GM21360 (cell line): ENCODE results near the gene RSPH6A.
A peak's percentile ranks its signal among the peaks of the same experiment; 100 is the strongest.
"Not testable (repeated sequence)": the region's sequence is repeated elsewhere in the genome, so short reads cannot be mapped to it uniquely, and the experiment has no call there.

Experiments
- ATAC-seq: cut with Tn5 transposase; IDR thresholded peaks from one replicate; pipeline ENCODE4 v1.9.1; 2021; ENCODE audit warnings: mild to moderate bottlenecking, moderate library complexity; ENCODE audit not compliant: unreplicated experiment

The RSPH6A gene

DNA sequence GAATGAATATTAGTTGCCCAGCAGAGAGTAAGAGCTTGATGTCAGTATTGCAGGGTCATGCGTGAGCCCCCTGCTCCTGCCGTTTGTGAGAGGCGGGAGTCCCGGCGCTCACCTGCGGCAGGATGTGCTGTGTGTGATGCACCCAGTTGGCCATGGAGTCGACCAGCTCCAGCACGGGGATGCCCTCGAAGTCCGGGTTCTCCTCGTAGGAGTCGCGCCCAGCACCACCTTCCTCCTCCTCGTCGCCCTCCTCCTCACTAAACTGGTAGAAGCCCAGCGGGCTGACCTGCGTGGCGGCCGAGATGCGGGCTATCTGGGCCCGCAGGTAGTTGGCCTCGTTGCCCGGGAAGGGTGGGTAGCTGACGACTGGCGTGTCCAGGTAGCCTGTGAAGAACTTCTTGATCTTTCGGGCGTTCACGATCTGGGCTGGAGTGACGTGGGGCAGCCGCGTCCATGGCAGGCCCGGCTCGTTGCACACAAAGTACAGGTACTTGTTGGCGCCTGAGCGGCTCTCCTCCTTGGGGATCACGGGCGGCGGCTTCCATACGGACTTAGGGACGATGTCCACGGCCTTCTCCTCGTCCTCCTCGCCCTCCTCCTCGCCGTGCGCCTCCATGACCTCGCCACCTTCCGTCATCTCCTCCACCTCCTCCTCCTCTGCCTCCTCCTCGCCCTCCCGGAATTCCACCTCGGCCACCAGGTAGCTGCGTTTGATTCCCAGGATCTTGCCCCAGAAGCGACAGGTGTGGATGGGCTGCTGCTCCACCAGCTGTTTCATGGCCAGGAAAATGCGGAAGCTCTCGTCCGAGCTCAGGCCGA, 10.8 kb downstream of the RSPH6A start:
- ATAC-seq: no peak

DNA sequence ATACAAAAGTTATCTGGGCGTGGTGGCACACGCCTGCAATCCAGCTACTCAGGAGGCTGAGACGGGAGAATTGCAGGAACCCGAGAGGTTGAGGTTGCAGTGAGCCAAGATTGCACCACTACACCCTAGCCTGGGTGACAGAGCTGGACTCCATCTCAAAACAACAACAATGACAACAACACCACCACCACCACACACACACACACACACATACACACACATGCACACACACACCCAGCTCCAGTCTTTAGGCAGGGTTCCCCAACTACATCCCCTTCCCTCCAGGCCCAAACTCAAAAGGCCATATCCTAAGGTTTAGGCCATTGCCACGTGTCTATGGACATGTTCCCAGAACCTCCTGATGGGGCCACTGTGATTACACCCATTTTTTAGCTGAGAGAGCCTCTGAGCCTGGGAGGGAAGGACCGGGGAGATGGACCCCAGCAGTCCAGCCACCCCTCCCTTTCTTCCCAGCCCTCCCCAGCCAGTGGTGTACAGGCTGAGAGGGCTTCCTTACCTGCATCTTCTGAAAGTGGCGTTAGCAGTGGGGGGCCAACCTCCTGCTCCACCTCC, 13.4 kb downstream of the RSPH6A start:
- ATAC-seq: no peak

DNA sequence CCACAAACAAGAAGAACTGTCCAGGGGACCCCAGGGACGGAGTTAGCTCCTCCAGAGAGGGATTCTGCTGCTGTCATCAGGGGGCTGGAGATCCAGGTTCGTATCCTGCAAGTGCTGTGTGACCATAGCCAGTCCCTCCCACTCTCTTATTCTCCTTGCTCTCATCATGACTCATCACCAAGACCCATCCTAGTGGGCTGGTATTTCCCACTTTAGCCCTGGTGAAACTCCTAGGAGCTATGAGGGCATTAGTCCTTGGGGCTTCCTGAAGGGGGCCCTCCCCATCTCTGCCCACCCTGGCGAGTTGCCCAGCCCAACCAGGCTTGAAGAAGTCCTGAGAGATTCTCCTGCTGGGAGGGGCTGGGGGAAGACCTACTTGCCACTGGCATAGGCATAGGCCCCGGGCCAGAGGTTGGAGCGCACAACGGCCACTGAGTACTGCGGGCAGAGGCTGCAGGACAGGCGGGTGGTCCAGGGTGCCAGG, 15.0 kb downstream of the RSPH6A start:
- no peak for ATAC-seq

DNA sequence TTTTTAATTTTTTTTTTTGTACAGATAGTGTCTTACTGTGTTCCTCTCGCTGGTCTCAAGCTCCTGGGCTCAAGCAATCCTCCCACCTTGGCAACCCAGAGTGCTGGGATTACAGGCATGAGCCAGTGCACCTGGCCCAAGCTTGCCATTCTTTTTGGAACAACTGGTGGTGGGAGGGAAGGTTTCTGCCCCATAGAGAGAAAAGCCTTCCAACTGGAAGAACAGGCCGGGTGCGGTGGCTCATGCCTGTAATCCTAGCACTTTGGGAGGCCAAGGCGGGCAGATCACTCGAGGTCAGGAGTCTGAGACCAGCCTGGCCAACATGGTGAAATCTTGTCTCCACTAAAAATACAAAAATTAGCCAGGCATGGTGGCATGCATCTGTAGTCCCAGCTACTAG, 15.6 kb downstream of the RSPH6A start:
- ATAC-seq: not testable (repeated sequence)

DNA sequence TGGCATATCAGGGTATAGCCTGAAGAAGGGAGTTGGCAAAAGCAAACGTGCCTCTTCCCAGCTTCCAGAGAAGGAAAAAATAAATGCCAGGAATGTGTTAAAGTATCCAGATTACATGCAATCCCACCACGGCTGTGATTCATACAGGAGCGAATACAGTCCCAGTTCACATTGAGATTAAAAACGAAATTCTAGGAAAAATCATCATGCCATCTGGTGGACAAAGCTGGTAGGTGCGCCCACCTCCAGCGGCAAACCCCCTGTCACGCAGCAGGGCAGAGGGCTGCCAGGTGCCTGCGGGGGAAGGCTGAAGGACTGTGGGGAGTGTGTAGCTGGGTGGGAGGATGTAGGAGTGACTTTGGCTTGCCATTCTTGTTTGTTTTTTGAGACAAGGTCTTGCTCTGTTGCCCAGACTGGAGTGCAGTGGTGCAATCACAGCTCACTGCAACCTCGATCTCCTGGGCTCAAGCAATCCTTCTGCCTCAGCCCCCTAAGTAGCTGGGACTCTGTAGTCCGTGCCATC, 16.1 kb downstream of the RSPH6A start:
- no peak for ATAC-seq

DNA sequence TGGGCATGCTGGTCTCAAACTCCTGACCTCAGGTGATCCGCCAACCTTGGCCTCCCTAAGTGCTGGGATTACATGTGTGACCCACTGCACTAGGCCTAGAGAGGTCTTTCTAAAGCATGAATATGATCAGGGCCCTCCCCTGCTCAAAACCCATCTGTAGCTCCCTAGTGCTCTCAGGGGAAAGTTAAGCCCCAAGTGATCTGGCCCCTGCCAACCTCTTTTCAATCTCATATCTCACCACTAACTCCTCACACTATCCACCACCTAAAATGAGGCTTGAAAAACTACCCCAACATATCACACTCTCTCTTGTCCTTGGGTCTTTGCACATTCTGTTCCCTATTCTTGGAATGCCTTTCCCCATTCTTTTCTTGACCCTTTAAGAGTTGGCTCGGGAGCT, 20.5 kb downstream of the RSPH6A start:
- ATAC-seq: no peak

DNA sequence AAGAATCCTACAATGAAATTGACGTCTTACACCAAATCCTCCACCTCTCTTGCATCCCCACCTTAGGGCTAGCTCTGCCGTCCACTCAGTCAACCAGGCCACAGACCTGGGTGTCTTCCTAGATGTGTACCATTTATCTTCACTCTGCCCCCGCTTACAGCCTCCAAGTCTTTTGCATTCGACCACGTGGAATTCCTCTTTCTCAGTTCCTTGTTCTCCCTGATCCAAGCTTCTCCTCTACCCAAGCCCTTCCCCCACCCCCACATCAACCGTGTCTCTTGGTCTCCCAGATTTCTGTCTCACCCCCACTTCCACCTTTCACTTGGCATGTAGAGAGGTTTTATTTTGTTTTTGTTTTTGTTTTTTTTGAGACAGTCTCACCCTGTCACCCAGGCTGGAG, 21.2 kb downstream of the RSPH6A start:
- no peak for ATAC-seq

DNA sequence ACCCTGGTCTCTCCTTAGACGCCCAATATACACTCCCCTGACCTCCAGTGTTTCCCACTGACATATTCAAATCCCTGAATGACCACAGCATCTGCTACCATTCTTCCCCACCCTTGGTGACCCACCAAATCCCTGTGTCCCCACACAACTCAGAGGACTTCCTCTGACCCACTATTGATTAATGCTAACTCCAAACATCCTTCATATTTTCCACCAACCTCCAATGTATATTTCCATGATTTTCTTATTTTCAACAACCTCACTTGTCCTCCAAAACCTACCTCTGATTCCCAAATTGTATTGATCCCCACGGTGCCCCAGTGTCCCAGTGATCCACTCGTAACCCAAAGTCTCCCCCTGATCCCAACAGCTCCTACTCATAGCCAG, 21.9 kb downstream of the RSPH6A start:
- ATAC-seq: peak; percentile 10

DNA sequence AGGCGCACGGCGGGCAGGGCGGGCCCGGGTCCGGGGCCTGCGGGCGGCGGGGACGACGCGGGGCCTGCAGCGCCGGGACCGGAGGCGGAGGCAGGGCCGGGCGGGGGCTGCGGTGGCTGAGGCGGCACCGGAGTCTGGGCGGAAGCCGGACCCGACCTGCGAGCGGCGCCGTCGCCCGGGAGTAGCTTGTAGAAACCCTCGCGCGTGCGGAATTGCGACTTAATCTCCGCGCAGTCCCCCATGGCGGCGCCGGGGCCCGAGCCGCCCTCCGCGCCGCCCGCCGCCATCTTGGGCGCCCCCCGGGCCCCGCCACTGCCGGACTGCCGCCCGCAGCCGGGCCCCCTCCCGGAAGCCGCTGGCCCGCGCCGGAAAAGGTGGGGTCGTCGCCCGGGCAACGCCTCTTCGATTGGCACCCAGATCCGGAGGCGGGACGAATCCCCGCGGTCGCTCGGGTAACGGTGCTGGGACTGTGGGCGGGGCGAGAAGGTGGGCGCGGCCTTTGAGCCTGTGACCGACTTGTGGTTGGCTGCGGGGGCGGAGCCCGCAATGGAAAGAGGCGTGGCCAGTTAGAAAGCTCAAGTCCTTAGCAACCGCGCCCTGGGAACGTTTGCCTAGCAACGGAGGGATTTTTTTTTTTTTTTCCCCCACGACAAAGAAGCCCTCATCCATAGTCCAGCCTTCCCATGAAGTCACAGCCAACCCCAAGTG, 22.5 kb downstream of the RSPH6A start, which contains the start of gene DMWD:
Gene DMWD (minus strand): TSS at position 376 of the 708 bp plus-strand sequence. CDS start 89 bp downstream, at position 287.
- peak; percentile 86 for ATAC-seq

DNA sequence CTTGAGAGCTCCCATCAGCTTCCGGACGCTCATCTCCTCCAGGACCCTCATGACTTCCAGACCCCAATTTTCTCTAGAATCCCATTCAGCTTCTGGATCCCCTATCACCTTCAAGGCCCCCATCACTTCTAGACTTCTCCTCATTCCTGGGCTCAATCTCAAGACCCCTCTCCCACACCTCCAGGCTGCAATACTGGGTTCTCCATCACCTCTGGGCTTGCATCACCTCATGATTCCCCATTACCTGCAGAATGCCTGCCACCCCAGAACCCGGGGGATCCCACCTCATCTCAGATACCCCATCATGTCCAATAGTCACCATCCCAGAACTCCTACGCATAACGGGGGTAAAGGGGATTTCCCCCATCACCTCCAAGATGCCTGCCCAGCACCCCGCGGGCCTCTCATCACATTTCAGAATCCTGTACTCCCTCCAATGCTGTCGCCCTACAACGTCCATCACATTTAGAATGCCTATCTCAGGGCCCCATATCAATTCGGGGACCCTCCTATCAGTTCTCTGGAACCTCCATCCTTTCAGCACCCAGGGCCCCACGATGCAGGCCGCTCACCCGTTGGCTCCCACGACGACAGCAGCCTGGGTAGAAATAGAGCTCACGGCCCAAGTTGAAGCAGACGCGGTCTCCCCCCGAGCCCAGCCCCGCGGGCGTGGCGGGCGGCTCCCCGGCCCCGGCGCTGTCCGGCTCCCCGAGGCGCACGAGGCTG, 23.2 kb downstream of the RSPH6A start:
- ATAC-seq: peak; percentile 11

DNA sequence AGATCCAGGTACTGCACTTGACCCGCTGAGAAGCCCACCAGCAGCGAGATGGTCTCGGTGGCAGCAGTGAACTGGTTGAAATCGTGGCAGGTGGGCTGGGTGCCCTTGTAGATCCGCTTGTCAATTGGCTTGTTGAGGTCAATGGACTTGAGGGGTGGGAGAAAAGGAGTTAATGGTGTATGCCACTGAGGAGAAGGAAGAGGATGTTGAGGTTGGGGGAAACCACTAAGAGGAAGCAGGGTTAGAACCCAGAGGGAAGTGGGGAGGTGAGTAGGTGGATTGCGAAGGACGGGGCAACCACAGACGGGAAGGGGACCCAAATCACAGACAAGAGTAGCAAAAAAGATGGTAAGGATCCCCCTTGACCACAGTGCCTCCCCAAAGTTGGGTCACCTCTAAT, 24.2 kb downstream of the RSPH6A start:
- ATAC-seq: no peak

DNA sequence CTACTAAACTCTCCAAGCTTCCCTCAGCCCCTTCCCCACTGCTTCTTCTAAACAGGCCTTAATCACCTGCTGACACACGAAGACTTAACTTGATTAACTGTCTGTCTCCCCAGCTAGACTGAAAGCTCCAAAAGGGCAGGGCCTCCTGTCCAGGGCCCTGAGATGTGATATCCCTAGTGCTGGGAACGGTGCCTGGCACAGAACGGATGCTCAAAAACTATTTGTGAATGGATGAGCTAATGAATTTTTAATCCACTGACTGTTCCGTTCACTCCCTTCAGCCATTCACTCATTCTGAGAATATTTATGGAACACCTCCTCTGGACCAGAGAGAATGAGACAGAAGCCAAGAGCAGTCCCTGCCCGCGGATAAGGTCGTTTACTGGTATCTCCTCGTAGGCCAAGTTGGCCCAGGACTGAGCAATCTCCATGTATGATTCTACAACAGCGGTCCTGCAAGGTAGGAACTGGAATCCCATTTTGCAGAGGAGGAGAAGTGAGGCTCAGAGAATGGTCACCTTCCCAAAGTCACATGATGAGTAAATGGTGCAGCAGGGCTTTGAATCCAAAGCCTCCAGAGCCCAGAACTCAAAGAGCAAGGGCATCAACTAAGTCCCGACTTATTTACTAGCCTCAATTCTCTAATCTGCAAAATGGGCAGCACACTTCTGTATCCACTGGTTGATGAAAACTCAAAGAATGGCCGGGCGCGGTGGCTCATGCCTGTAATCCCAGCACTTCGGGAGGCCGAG, 25.9 kb downstream of the RSPH6A start:
- no peak for ATAC-seq

DNA sequence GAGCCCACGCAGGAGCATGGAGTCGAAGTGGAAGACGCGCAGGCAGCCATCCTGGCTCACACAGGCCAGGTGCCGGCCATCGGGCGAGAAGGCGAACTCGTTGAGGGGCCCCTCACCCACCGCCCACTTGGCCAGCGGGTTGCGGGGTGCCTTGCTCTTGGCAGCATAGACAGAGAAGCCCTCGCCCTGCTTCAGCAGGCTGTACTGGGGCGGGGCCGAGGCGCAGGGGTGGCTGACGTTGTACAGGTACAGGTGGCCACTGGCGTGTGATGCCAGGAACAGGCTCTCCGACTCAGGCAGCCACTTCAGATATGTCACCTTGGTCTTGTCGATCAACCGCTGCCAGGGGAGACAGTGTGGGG, 28.6 kb downstream of the RSPH6A start:
- no peak for ATAC-seq

DNA sequence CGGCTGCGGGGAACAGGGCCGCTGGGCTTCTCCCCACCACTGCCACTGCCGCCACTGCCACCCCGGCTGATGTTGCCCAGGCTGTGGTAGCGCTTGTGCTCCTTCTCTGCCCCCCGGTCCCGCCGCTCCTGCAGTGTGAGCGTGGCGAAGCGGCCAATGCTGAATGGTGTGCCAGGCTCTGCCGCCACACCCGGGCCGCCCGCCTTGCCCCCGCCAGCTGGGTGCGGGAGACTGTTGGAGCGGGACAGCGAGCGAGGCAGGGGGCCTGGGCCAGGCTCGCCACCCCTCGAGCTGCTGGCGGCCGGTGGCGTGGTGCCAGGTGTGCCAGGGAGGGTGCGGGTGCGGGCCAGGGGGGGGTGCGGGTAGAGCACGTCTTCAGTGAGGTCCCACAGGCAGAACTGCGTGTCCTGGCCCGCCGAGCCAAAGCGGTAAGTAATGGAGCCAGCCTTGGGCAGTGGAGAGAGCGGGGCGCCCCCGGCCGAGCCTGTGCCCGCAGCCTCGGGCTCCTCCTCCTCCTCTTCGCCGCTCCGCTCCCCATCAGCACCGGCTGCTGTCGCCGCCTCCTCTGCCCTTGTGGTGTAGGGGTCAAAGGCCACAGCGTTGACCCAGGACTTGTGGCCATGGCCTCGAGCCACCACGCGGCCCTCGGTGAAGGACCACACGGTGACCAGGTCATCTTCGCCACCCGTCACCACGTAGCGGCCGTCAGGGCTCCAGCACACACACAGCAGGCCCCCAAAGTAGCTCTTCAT, 29.2 kb downstream of the RSPH6A start:
- ATAC-seq: no peak

DNA sequence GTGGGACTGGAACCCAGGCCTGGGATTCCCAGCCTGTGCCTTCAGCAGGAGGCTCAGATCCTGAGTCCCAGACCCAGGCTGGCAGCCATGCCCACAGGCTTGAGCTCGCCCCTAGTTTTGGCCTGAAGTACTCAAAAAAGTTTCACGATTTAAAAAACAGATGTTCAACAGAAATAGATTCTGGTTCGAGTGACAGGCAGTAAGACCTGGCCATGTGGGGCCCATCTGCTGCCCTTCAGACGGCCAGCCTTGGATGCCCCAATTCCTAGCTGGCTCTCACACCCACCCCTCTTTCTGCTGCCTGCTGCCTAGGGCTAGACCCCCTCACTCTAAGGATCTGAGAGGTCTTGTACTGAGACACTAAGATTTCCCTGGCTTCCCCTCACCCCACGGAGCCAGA, 30.0 kb downstream of the RSPH6A start:
- no peak for ATAC-seq

DNA sequence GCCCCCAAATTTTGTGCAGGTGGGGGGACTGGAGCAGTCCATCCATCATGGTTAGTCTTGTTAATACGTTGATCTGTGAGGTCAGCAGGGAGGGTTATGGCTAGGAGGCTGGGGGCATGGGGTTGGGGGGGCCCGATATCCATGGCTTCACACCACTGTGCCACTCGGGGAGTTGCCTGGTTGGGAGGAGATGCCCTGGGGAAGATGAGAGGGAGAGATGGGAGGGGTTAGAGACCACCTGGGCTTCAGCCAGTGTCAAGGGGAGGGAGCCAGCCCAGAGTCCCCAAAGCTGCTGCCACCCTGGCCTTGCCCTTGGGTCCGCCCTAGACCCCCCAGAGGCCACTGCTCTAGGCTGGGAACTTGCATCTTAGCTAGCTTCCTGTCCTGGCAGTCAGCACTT, 31.0 kb downstream of the RSPH6A start:
- ATAC-seq: no peak

DNA sequence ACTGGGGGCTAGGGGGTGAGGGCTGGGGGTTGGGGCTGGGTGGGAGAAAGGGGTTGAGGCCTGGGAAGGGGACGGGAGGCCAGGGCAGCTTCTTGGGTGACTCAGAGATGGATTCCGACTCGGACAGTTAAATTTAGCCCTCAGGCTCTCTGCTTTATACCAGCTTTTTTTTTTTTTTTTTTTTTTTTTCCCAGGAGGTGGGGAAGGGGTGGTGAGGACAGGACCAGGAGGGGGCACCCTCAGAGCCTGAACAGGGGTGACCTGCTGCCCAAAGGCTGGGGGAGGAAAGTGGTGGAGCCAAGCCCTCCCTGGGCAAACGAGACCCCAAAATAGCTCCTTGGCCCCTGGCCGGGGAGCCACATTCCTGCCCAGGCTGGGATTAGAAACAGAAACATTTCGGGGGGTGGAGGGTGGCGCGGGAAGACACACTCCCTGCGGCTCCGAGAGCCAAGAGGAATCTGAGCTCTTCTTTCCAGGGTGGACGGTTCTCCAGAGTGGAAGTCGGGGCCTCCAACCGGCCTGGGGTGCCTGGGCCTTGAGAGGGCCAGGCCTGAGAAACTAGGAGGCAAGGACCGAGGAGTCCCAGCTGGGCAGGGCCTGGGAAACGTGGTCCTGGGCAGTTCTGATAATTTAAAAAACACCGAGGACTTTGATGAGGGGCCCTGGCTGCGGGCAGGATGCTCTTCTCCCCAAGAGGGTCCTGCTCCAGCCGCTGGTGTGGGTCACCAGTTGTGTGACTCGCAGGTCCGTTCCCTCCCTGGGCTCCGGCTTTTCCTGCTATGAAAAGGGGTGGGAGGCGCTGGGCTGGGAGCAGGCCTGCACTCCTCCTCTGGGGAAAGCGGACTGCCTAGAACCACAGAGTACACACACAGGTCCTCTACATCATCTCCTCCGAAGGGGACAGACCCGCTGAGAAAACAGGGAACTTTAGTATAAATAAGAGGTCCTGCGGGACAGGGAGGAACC, 32.0 kb downstream of the RSPH6A start:
- no peak for ATAC-seq

DNA sequence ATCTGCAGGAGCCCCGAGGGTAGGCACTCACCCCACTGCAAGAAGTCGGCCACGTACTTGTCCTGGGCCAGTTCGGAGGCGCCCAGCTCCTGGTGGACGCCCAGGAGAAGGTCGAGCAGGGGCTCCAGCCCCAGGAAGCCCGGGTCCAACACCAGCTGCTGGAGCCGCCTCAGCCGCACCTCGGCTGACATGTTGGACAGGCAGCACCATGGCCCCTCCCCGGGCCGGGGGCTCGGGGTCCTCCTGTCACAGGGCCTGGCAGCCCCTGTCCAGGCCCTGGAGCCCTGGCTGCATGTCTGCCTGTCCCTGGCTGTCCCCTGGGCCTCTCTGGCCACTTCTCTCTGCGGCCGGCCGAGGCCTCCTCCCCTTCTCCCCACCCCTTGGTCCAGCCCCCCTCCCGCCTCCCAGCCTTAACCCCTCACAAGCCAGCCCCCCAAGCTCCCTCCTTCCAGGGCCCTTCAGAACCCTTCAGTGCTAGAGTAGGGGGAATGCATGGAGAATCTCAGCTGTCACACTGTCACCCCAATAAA, 32.9 kb downstream of the RSPH6A start, which contains the start of gene DMPK:
Gene DMPK (minus strand): TSS at position 329 of the 530 bp plus-strand sequence. CDS start 138 bp downstream, at position 191.
- ATAC-seq: no peak
